Central memory CD4-positive, alpha-beta T cell (primary cell): ENCODE measurements around the gene SH3RF3.
"Not testable (repeated sequence)": the region's sequence is repeated elsewhere in the genome, so short reads cannot be mapped to it uniquely, and the experiment has no call there.

Experiments used
- DNase-seq: peaks from one replicate; pipeline ENCODE4 v3.0.0; 2022

SH3RF3 gene

DNA sequence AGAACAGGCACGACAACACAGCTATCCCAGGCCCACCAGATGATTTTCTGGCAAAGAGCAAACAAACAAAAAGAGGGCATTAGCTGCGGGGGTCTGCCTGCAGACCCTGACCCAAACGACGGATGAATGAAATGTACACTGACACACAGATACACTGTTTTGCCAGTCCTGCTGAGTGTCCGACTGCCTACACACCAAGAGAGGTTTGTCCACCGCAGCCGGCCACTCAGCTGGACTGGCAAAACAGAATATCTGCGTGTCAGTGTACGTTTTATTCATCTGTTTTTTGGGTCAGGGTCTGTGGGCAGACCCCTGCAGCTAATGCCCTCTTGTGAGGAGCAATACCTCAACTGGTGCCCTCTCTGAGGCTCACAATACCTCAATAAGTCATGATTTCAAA lies 10.7 kb upstream of the SH3RF3 start:
- DNase-seq = no peak

DNA sequence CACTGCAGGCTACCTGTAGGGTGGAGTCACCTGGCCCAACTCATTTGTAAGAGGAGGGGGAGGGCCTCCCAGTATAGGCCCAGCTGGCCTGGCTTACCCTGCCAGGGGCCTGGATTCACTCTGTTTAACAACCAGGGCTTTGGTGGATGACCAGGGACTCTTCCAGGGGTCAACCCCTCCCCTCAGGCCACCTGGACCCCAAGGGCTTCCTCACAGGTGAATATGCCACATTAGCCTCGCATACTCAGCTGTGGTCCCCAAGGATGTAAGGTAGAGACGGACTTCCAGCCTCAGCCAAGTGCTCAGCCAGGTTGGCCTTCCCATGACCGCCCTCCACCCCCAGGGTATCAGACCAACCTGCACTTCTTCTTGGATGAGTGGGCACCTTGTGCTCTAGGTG lies 8.8 kb upstream of the SH3RF3 start:
- no peak for DNase-seq

DNA sequence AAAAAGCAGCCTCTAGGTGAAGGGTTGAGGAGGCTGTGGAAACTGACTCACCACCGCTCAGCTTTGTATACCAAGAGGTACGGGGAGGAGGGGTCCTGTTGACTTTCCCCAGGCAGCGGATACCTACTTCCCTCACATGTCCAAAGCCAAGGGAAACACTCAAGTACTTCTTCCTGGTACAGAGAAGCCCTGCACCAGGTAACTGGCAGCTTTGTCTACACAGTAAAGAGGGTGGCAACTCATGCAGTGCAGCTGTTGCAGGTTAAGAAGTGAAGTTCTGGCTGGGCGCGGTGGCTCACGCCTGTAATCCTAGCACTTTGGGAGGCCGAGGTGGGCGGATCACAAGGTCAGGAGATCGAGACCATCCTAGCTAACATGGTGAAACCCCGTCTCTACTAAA lies 8.3 kb upstream of the SH3RF3 start:
- DNase-seq = not testable (repeated sequence)

- no peak for DNase-seq
These were observed 5.3 kb upstream of the SH3RF3 start for GRCh38 chr2:109123586-109124201.

DNA sequence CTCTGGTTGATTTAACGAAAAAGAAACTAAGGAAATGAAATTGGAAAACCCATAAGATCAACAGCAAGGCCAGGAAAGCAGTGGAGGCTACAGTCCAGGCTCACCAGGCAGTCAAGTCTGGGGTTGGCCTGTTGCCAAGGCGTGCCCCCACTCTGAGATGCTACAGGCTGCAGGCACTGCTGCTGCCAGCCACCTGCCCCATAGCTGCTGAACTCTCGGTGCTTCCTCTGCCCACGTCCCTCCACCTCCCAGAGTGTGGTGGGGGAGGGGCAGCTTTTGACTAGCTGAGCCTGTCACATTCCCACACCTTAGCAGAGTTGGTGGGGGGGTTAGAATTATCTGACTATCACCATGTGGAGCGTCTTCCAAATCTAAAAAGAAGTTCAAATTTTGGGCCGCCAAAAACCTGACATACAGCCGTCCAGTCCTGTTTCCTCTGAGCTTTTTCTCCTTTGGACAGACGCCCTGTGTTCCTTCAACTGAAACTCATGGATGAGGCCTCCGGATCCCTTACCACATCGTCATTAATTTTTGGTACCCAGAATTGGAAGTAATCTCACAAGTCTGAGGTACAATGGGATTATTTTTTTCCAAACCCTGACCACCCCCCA lies 3.9 kb upstream of the SH3RF3 start:
- no peak for DNase-seq

GRCh38 chr2:109125593-109126500 lies 3.2 kb upstream of the SH3RF3 start:
- no peak for DNase-seq

- no peak for DNase-seq
These were observed 2.5 kb upstream of the SH3RF3 start for GRCh38 chr2:109126501-109126860.

GRCh38 chr2:109127556-109127955 lies 1.4 kb upstream of the SH3RF3 start:
- DNase-seq = no peak

- DNase-seq = peak; percentile 29
These were observed 873 bp upstream of the SH3RF3 start for GRCh38 chr2:109128048-109128615.

DNA sequence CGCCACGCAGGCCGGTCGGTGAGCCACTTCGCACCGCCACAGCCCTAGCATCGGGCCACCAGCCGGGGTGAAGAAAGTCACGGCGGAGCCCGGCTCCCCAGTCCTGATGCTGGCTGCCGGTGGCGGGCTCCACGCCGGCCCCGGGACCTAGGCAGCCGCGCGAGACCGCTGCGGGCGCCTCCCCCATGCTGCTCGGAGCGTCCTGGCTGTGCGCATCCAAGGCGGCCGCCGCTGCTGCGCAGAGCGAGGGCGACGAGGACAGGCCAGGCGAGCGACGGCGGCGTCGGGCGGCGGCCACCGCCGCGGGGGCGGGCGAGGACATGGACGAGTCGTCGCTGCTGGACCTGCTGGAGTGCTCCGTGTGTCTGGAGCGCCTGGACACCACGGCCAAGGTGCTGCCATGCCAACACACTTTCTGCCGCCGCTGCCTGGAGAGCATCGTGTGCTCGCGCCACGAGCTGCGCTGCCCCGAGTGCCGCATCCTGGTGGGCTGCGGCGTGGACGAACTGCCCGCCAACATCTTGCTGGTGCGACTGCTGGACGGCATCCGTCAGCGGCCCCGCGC lies 433 bp downstream of the SH3RF3 start:
- no peak for DNase-seq

DNA sequence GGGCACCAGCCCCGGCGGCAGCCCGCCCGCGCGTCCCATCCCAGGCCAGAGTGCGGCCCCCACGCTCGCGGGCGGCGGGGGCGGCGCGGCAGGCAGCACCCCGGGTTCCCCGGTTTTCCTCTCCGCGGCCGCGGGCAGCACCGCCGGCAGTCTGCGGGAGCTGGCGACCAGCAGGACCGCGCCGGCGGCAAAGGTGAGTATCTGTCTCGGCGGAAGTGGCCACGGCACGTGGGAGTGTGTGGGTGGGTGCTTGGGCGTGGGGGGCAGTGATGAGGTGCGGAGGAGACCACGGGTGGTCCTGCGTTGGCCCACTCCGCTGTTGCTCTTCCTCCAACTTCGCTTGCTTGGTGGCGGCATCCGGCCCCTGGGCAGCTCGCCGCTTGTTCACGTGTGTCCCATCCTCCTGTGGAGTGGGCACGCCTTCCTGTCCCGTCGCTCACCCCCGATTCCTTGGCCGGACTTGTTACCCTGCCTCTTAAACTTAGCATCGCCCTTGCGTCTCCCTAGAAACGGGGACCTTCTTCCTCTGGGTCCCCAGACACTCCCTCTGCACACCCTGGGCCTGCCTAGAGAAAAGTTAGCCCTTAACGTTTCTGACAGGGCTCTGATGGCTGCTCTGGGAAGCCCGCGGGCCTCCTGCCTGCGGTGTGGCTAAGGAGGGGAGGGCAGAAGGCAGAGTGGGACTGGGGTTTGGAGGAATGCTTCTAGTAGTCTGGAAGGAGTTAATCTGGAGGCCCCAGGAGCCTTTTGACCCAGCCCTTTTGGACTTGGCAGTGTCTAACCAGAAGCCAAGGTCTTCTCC lies 1.1 kb downstream of the SH3RF3 start:
- DNase-seq = no peak

GRCh38 chr2:109130723-109130995 lies 1.7 kb downstream of the SH3RF3 start:
- DNase-seq = no peak

GRCh38 chr2:109131777-109132176 lies 2.8 kb downstream of the SH3RF3 start:
- no peak for DNase-seq

GRCh38 chr2:109132626-109133025 lies 3.6 kb downstream of the SH3RF3 start:
- DNase-seq = no peak

DNA sequence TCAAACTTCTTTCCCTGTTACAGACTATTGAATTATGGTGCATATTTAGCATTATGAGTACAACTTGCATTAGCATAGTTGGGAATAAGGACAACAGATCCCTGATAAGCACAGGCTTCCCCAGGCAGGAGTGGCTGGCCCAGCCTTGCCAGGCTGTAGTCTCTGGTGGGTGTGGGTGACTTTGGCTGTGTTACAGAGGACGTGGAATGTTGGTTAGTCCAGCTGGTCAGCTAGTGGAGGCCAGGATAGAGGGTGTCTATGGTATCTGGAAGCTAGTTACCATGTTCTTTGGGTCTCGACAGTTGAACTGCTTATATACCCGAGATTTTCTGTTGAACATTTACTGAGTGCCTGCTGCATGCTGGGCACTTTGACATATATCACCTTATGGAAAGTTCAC lies 4.7 kb downstream of the SH3RF3 start:
- no peak for DNase-seq

DNA sequence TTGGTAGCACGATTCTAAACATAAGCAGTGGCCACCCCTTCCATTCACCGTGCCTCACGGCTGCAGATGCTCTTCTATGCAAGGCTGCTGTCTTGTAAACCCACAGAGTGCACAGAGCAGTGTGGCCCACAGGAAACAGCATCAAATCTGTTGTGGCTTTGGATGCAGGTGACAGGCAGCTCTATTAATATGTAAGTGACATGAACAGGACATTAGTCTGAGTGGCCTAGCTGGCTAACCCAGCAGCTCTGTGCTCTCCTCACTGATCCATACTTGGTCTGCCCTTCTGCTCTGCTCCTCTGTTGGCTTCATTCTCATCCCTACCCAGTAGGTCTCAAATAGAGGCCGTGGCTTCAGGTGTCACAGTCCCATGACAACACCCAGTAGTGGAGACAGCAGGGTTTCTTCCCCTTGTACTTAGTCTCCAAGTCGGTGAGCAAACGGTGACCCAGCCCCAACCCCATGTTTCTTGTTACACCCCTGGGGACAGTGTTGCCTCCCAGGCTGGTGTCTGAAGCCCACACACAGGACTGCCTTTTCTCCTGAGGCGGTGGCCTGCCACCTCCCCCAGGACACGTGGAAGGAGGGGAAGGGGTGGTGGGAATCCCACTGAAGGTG lies 5.8 kb downstream of the SH3RF3 start:
- DNase-seq = no peak

- DNase-seq = no peak
These were observed 6.6 kb downstream of the SH3RF3 start for GRCh38 chr2:109135359-109136197.

GRCh38 chr2:109136542-109136941 lies 7.5 kb downstream of the SH3RF3 start:
- no peak for DNase-seq

DNA sequence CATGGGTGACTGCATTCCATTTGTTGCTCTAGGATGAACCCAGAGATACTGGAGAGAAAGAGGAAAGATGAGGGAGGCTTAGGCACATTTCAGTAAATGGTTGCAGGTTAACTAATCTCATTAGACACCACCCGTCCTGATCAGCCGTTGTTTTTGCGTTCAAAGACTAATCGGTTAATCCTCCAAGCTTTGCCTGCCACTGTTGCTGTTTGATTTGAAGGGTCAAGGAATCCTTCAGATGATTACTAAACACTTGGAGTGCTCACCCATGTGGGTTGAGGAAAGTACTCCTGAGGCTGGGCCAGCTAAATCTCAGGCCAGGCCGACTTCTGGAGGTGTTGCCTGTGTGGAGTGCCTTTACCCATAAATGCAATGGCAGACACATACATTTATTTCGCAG lies 8.6 kb downstream of the SH3RF3 start:
- no peak for DNase-seq

DNA sequence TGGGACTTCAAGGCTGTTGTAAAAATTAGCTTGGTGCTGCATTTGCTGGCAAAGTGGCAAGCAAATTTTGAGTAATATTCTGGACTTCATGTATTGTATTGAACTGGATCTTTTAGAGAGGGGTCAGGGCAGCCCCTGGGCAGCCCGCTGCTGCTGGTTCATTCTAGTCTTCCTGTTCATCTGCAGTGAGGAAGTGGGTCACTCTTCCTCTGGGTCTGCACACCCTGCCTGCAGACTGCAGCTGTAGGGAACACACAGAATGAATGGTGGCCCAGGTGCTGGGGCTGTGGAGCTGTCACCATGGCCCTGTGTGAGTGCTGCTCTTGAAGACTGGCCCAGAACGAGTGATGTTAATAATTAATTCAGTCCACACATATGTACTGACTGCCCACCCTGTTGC lies 9.4 kb downstream of the SH3RF3 start:
- DNase-seq = no peak

DNA sequence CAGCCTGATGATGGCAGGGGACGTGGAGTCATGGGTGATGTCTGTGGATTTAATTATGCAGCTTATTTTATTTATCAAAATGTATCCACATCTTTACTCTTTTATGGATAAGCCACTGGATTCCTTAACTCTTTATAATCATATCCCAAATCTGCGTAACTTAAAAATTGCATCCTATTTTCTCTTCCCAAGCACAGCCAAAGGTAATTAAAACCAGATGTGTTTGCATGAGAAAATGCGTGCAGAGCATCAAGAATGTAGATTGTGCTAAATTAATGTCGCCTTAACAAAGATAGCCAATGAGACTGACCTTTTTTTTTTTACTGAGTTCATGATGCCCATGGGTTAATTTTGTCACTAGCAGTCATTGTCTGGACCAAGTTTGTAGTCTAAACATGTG lies 10.0 kb downstream of the SH3RF3 start:
- no peak for DNase-seq
